HG03095 (cell line): ENCODE data around the gene SMTNL1.
A peak's percentile ranks its signal among the peaks of the same experiment; 100 is the strongest.
"Not testable (repeated sequence)": the region's sequence is repeated elsewhere in the genome, so short reads cannot be mapped to it uniquely, and the experiment has no call there.

ENCODE experiments used
- ATAC-seq: cut with Tn5 transposase; IDR thresholded peaks from one replicate; pipeline ENCODE4 v1.9.1; 2021; ENCODE audit warnings: moderate library complexity; ENCODE audit not compliant: unreplicated experiment

The SMTNL1 gene

DNA sequence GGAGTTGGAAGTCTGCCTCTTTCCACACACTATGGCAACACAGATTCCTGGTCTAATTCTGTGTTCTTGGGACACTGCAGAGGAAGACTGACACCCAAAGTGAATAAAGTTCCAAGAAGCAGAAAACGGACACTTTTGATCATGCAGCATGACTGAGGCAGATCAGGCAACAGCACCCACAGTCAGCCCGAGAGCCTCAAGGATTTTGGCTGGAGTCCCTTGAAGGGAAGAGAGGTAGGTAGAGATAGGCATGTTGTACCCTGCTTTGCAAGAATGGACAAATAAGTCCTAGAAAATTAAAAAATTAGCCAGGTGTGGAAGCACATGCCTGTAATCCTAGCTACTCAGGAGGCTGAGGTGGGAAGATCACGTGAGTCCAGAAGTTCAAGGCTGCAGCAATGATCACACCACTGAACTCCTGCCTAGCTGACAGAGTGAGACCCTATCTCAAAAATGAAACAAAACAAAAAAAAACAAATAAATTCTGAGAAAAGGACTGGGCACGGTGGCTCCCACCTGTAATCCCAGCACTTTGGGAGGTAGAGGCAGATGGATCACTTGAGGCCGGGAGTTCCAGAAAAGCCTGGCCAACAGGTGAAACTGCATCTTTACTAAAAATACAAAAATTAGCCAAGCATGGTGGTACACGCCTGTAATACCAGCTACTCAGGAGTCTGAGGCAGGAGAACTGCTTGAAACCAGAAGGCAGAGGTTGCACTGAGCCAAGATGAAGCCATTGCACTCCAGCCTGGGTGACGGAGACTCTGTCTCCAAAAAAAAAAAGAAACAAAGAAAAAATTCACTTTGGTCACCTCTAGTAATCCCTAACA lies 28.8 kb upstream of the SMTNL1 start:
- no peak for ATAC-seq

DNA sequence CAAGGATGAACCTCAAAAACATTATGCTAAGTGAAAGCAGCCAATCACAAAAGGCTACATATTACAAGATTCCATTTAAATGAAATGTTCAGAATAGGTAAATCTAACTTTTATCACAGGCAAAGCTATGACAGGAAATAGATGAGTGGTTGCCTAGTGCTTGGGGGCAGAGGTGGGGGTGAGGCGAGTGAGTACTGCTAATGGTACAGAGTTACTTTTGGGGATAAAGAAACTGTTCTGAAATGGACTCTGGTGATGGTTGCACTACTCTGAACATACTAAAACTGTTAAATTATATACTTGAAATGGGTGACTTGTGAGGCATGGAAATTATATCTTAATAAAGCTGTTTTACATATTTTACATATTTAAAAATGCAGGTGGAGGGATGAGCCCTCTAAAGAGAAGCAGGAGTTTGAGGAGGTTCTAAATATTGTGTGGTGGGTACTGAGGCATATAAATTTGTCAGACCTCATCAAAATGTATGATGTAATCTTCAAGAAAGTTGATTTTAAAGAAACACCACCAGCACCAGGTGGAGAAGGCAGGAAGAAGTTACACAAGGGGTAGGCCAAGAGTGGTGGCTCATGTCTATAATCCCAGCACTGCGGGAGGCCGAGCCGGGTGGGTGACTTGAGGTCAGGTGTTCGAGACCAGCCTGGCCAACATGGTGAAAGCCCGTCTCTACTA lies 25.5 kb upstream of the SMTNL1 start:
- no peak for ATAC-seq

DNA sequence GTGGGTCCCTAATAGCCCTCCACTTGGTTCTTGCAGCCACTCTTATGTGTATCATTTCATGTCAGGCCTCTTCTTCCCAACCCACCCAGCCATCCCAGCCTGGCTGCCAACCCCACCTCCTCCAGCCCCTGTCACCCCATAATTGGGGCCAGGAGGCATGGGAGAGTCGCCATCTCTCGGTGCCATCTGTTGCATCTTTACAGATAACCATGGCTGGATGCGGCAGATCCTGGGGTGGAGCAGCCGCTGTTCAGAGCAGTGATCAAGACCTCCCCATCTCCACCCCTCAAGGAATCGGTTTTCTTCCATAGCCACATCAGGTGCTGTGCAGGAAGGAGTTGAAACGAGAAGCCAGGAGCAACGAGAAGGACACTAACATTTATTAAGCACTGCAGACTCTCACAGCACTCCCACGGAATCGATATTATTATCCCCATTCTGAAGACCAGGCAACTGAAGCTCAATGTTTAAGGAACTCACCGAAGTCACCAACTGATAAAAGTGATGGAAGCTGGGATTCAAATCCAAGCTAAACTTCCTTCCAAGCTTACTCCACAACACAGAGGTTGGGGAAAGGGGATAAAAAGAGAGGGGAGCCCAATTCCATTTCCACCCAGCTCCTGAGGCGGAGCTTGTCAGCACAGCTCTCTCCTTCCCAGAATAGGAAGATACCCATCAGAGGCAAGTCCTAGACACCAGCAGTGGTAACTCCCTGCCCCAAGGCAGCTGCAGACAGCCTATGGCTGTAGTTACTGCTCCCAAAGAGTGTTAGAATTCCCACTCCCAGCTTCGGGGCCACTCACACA lies 24.5 kb upstream of the SMTNL1 start:
- no peak for ATAC-seq

DNA sequence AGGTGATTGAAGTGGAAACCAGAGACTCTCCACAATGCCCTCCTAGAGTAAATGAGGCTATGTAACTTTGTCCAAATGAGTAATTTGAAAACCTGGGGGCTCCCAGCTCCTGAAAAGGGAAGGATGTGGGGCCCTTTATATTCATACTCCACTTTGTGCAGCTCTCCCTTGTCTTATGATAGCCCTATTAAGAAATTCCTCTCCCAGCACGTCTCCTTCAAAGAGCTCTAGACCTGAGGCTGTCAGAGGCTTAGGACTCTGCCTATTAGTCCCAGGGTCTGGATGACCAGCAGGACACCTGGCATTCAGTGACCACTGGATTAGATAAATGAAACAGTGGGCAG lies 24.0 kb upstream of the SMTNL1 start:
- ATAC-seq = no peak

DNA sequence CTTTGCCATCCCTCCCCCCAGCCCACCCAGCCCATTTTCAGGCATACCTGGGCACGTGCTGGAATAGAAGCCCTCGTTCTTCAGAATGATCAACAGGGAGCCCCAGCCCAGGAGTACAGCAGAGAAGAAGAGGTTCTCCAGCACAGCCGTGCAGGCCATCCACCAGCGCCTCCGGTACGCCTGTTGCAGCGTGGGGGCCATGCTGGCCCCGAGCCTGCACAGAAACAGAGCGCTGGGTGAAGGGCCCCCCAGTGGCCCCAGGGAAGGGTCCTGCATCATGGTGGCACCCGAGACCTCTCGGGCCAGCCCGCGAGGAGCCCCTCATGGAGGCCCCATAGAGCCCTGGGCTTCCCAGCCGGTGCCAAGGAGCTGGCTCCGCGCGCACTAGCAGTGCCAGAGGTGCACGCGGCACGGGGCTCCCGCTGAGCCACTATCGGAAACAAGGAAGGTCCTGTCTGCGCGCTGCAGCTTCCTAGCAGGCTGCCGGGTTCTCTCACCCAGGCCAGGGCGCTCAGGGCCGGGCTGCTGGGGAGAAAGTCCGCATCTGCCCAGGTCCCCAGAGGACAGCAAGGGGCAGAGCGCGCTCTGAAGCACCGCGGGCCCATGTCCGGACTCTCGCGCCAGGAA lies 23.4 kb upstream of the SMTNL1 start:
- peak; percentile 30 for ATAC-seq

DNA sequence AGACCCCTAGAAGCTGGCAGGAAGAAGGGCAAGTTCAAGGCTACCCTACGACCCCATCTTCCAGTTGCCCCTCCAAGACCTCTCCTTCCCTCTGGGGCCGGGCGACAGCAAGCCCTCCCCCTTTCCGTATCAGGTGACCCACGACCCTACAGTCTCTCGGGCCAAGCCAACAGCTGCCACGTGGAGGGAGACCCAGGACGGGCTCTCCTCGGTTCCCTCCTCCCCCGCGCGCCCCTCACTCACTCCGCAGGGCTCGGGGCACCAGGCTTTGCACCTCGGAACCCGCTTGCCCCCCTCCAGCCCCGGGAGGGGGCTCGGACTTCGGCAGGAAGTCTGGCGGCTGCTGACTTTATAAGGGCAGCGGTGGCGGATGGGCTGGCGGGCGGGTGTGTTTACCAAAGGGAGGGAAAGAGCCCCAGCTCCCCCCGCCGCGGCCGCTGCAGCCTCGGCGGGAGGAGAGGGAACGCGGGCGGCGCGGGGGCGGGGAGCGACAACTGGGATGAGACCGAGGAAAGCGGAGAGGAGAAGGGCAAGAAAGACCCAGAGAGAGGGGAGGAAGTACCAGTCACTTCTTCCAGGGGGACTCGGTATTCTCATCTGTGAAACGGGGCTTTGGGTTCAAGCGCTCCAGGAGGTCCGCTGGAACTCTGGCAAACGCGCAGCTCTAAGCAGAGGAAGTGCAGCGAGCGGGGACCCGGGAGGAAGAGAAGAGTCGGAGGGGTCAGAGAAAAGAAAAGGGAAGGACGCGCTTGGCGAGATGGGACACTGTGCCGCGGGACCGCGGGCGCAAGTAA lies 22.7 kb upstream of the SMTNL1 start:
- ATAC-seq = peak; percentile 43

DNA sequence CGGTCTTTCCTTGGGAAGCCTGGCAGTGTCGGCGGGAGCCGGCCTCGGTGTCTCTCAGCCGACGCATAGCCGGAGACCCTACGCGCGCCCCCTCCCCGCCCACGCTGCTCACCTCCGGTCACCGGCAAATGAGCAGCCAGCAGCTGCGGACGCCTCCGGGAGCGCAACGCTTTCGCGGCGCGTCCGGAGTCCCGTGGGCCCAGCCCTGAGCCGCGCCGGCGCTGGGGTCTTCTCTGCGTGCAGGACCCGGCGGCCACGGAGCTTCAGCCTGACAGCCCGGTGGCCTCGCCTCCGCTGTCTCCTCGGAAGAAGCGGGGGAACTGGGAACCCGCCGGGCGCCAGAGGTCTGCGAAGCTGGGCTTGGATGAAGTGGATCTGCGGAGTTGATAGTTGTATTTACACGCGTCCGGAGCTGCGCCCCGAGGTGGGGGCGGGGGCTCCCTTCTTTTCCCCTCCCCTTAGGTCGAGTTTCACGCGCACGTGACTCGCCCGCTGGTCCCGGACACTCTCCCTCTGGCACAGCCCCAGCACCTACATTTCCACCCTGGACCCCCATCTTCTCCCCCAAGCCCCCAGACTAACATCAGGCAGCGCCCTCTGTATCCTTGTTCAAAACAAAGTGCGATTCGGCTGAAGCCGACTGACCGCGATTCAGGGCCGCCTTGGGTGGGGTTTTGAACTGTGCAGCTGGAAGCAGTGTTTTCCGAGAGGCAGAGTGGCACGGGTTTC lies 21.9 kb upstream of the SMTNL1 start, which contains the start of gene SLC43A1:
SLC43A1 (minus strand) TSS at position 371 of the 729 bp plus-strand sequence. CDS start 1,591 bp downstream, outside the sequence.
- peak; percentile 43 for ATAC-seq

DNA sequence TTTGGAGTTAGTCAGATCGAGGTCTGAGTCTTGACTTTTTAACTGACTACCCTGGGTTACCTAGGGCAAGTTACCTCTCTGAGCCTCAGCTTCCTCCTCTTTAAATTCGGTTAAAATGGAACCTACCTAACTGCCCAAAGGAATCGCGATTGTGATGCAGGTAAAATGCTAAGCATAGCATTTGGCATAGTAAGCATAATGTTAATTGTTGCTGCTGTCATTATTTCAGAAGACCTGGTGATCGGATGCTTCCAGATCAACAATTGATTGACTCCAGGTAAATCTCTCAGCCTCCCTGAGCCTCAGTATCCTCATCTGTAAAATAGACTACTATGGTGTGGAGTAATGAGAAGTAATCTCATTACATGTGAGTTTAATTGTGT lies 21.3 kb upstream of the SMTNL1 start:
- ATAC-seq = no peak

DNA sequence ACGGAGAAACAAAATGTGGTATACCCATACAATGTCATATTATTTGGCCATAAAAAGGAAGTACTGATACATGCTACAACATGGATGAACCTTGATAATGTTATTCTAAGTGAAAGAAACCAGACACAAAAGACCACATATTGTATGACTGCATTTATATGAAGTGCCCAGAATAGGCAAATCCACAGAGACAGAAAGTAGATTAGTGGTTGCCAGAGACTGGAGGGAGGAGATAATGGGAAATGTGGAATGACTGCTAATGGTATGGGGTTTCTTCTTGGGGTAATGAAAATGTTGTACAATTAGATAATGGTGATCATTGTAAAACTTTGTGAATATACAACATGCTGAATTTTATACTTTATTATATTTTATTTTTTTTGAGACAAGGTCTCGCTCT lies 16.3 kb upstream of the SMTNL1 start:
- no peak for ATAC-seq

DNA sequence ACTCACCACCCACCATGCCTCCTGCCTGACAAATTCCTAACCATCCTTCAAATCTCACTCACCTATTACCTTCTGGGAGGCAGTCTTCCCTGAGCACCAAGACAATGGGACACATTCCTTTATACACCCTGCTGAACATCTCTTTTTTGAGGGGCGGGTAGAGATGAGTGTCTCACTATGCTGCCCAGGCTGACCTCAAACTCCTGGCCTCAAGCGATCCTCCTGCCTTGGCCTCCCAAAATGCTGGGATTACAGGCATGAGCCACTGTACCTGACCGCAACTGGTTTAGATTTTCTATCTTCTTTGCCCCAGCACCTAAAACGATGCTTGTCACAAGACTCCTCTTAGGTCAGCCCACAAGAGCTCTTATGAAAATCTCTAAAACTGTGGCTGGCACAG lies 14.0 kb upstream of the SMTNL1 start:
- ATAC-seq = no peak

DNA sequence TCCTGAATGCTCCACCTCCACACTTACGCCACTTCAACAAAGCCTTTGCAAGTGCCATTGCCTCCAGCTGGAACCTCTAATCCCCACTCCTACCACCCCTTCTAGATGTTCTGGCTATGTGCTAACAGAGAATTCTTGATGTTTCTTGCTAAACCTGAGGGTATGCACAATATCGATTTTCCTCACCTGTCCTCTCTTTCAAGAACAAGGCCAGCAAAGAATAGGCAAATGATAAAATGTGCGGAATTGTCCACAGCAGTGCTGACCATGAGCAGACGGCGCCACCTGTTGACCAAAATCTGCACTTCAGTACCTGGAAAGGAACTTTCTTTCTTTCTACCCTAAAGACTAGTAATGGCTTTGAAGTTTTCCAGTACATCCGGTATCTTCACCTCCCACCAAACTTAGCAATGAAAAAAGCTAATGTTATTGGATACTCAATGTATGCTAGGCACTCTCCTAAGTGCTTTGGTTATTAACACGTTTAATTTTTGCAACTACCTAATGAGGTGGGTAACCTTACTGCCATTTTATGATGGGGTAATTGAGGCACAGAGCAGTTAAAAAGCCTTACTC lies 10.3 kb upstream of the SMTNL1 start:
- no peak for ATAC-seq

DNA sequence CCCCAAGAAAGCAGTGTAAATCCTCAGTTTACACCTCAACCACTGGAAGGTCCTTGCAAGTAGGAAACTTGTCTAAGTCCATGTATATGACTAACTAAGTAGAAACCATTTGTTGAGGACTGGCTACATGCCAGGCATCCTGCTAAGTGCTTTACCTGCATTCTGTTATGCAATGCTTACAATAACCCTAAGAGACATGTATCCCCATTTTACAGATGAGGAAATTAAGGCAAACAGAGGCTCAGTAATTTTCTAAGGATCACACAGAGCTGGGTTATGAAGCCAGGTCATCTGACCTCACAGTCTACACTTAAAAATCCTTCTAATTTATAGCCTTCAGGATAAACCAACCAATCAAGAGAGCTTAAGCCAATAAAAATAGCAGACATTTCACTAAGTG lies 8.4 kb upstream of the SMTNL1 start:
- no peak for ATAC-seq

DNA sequence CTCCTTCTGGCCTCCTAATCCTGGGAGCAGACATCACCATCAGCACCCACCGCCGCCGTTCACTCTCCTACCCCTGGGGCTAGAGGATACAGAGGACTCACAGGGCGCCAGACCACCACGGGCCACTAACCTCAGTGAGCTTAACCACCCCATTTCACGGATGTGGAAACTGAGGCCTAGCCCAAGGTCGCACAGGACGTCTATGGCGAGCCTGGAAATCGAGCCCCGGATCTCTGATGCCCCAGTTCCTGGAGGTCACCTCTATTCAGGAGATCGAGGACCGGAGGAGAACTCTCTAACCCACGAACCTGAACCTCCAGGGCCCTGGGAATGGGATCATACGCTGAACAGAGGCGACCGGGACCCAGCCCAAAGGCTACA lies 7.2 kb upstream of the SMTNL1 start:
- no peak for ATAC-seq

DNA sequence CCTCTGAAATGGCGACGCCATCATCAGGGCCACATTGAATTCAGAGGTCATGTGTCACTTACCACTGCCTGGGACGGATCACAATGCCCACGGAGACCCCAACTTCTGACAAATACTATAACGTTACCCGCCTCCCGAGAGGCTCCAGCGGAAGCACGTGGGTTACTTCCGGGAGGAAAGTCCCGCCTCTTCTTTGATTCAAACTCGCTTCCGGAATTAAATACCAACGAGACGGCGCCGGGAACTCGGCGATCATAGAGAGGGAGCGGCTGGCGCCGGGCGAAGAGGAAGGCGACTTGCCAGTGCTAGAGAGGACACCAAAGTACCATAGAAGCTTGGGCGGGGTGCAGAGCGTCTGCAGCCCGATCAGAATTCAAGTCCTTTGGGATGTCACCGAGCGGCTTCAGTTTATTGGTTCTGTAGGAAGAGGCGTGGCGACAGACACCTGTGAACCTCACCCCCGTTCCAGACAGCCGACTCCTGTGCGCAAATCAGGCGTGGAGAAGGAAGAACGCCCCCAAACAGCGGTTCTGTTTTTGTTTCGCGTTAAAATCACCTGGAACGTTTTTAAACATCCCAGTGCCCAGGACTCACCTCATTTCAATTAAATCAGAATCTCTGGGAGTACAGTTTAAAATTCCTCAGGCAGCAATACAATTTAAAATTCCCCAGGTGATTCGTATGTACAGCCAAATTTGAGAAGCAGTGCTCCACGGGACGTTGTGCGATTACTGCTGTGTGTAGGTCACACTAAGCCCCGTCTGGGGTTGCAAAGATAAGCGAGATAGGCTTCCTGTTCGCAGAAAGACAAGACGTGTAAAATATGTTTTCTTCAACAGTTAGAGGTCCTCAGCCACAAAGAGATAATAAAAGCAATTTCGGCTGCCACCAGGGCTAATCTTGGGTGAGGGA lies 6.5 kb upstream of the SMTNL1 start, which contains the start of gene TIMM10:
TIMM10 (minus strand) TSS at position 159 of the 912 bp plus-strand sequence. CDS start 565 bp downstream, outside the sequence.
- peak; percentile 96 for ATAC-seq

DNA sequence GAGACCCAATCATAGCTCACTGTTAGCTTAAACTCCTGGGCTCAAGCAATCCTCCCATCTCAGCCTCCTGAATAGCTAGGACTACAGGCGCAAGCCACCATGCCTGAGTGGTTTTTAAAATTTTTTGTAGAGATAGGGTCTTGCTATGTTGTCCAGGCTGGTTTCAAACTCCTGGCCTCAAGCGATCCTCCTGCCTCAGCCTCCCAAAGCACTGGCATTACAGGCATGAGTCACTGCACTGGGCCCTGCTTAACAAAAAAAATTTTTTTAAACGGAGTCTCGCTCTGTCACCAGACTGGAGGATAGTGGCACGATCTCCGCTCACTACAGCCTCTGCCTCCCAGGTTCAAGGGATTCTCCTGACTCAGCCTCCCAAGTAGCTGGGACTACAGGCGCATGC lies 2.9 kb upstream of the SMTNL1 start:
- ATAC-seq = not testable (repeated sequence)

DNA sequence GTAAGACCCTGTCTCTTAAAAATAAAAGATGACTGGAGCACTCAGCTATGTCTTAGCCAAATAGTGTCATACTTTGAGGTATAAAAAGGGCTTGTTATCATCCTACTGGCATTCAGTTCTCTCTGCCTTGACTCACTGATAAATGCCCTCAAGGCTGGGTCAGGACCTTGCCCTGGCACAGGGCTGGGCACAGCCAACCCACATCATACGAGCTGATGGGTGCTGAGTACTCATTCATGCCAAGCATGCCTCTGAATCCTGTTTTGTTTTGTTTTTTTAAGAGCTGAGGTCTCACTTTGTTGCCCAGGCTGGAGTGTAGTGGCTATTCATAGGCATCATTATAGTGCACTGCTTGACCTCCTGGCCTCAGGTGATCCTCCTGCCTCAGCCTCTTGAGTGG lies 1.9 kb downstream of the SMTNL1 start:
- no peak for ATAC-seq

DNA sequence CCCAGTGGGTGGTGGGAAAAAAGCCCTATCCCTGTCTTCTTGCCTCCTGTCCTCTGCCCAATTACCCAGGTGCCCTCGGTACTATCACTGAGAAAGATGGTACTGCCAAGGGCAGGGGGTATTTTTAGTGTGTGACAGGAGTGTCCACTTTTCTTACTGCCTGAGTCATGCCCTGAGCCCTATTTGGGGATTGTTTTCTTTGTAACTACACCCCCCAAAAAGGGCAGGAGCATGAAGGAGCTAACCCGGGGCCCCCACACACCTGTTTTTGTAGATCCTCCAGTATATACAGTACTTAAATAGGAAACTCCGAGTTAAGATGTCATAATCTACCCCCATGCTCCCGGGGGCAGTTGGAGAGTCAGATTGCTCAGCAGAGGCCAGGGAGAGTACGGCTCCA lies 3.8 kb downstream of the SMTNL1 start:
- no peak for ATAC-seq

DNA sequence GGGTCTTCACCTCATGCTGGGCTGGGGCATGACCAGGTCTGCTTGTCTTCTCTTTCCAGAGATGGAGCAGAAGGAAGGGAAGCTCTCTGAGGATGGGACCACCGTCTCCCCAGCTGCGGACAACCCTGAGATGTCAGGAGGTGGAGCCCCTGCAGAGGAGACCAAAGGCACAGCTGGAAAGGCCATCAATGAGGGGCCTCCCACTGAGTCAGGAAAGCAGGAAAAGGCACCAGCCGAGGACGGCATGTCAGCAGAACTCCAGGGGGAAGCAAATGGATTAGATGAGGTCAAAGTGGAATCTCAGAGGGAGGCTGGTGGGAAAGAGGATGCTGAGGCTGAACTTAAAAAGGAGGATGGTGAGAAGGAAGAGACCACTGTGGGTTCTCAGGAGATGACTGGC lies 5.2 kb downstream of the SMTNL1 start:
- ATAC-seq = no peak
